Vagina (tissue), 2 donors: ENCODE measurements around the gene IFT52. TPM values are rescaled to one million over a fixed set of nuclear protein-coding genes. Genes with fewer than 3 reads are reported as not detected.

ENCODE experiments used
- DNase-seq, 2 donors: peaks; one replicate each; pipeline ENCODE4 v3.0.0-alpha.2; 2017; ENCODE audit errors: extremely low spot score in 2 of 2
- H3K27ac ChIP-seq: fragments of 200-600 bp; sonication (generic); one replicate; pipeline ENCODE4 v1.5.1; 2019
- H3K27me3 ChIP-seq: fragments of 200-600 bp; sonication (generic); one replicate; pipeline ENCODE4 v1.5.1; 2019
- H3K36me3 ChIP-seq, 2 donors: fragments of 200-600 bp; sonication (generic); one replicate each; pipeline ENCODE4 v1.5.1; 2017 to 2019
- H3K4me1 ChIP-seq: fragments of 200-600 bp; sonication (generic); one replicate; pipeline ENCODE4 v1.5.1; 2019
- H3K4me3 ChIP-seq, 2 donors: fragments of 200-600 bp; sonication (generic); 1 replicate in 1 of 2; 2 replicates in 1 of 2; pipeline ENCODE4 v1.5.1; 2016 to 2019
- H3K9me3 ChIP-seq: fragments of 200-600 bp; sonication (generic); one replicate; pipeline ENCODE4 v1.5.1; 2019
- POLR2A ChIP-seq, 2 donors: fragments of 450-650 bp; IDR thresholded peaks; one replicate each; pipeline ENCODE4 v1.6.1; 2017; ENCODE audit warnings: antibody characterized with exemption in 2 of 2, mild to moderate bottlenecking in 2 of 2, moderate library complexity in 2 of 2
- POLR2AphosphoS5 ChIP-seq, 2 donors: sonication (generic); formaldehyde crosslinking; IDR thresholded peaks; one replicate each; pipeline ENCODE4 v1.9.0; 2017; ENCODE audit warnings: antibody characterized with exemption in 2 of 2, mild to moderate bottlenecking in 2 of 2, low read depth in 1 of 2; ENCODE audit not compliant: insufficient read depth in 1 of 2
- intact Hi-C: fragments of 100-400 bp; cut with DNase I; formaldehyde crosslinking; loops from one replicate; pipeline ENCODE4 v1.15.1; 2023
- total RNA-seq: library from RNA; depleted of rRNA; stranded (reverse); fragments of >200 nt; gene quantifications from one replicate; pipeline ENCODE4 v1.2.3, GENCODE V29; 2016
- TF ChIP-seq, protein P1 (sequence below), 3 experiments: fragments of 450-650 bp in 2 of 3; fragments of 200-600 bp in 1 of 3; sonication (generic) in 1 of 3; IDR thresholded peaks; one replicate each; pipeline ENCODE4 v1.5.1; 2017 to 2019; ENCODE audit warnings: antibody characterized with exemption in 3 of 3, mild to moderate bottlenecking in 2 of 3, moderate library complexity in 2 of 3

Gene IFT52
- total RNA-seq, 1 donor from 2014 or later: 28.0 TPM

DNA sequence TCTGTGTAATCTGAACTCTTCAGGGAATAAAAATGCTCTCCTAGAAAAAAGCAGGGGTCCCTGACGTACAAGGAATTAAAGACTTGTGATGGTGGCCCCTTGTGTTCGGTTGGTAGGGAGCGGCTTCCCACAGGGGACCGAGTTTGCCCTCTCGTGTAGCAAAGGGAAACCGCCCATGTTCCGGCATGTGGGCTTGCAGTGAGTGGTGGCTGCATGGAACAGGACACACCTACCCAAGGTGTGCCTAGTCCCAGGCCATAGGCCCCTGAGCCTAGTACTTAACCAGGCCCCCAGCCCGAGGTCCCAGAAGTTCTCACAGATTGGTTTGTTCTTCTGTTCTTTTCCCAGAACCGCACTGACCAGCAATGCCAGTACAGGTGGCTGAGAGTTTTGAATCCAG lies 91.7 kb downstream of the IFT52 start:
- DNase-seq: no peak
- Histone ChIP-seq H3K4me1 (no peaks in the 10 kb centered on the region), H3K9me3 (no peaks in the 10 kb centered on the region), H3K4me3 (no peak overlapping the region), H3K27me3 (no peaks in the 10 kb centered on the region), H3K27ac (no peak overlapping the region), H3K36me3 (no peaks in the 10 kb centered on the region)
- intact Hi-C loops: no loop called here
- TF ChIP-seq POLR2A (IDR thresholded peaks at IDR 0.05) (no peak), POLR2AphosphoS5 (IDR thresholded peaks at IDR 0.05; ENCODE audit: insufficient read depth in 1 of 2, low read depth in 1 of 2) (no peak)
- TF ChIP-seq, protein P1, sequence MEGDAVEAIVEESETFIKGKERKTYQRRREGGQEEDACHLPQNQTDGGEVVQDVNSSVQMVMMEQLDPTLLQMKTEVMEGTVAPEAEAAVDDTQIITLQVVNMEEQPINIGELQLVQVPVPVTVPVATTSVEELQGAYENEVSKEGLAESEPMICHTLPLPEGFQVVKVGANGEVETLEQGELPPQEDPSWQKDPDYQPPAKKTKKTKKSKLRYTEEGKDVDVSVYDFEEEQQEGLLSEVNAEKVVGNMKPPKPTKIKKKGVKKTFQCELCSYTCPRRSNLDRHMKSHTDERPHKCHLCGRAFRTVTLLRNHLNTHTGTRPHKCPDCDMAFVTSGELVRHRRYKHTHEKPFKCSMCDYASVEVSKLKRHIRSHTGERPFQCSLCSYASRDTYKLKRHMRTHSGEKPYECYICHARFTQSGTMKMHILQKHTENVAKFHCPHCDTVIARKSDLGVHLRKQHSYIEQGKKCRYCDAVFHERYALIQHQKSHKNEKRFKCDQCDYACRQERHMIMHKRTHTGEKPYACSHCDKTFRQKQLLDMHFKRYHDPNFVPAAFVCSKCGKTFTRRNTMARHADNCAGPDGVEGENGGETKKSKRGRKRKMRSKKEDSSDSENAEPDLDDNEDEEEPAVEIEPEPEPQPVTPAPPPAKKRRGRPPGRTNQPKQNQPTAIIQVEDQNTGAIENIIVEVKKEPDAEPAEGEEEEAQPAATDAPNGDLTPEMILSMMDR (IDR thresholded peaks at IDR 0.05): no peak

DNA sequence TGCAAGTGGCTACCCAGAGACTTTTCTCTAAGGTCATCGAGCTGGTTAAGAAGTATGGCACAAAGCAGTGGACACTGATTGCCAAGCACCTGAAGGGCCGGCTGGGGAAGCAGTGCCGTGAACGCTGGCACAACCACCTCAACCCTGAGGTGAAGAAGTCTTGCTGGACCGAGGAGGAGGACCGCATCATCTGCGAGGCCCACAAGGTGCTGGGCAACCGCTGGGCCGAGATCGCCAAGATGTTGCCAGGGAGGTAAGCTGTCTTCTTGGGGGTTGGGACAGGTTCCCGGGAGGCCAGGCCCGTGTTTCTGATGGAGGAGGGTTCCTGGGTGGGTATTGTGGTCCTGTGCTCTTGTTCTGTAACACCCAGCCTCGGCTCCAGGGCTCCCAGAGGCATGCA lies 96.1 kb downstream of the IFT52 start:
- TF ChIP-seq POLR2AphosphoS5 (IDR thresholded peaks at IDR 0.05; ENCODE audit: insufficient read depth in 1 of 2, low read depth in 1 of 2) (no peak), POLR2A (IDR thresholded peaks at IDR 0.05) (no peak)
- TF ChIP-seq, protein P1 (IDR thresholded peaks at IDR 0.05): no peak
- Histone ChIP-seq H3K4me3 (no peak overlapping the region), H3K36me3 (no peaks in the 10 kb centered on the region), H3K27me3 (no peaks in the 10 kb centered on the region), H3K4me1 (no peaks in the 10 kb centered on the region), H3K9me3 (no peaks in the 10 kb centered on the region), H3K27ac (no peak overlapping the region)
- no peak for DNase-seq
- intact Hi-C loops: no loop called here

DNA sequence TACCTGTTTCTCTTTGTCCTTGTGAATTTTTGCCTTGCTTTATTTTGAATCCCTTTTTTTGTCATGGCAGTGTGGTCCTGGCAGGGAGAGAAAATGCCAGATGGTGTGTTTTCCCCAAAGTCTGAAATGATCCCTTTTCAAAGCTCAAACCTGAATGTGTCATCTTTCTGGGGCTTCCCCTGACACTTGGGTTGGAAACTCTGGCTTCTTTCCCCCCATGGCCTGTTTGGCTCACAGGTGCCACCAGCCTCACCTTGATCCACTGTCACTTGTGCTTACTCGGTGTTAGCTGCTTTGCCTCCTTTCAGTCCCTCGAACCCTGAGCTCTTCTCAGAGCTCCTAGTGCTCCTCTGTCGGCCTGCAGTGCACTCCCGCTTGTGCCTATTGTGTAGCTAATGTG lies 98.4 kb downstream of the IFT52 start:
- no peak for TF ChIP-seq POLR2AphosphoS5 (IDR thresholded peaks at IDR 0.05; ENCODE audit: insufficient read depth in 1 of 2, low read depth in 1 of 2)
- TF ChIP-seq, protein P1 (IDR thresholded peaks at IDR 0.05): no peak
- TF ChIP-seq POLR2A (IDR thresholded peaks at IDR 0.05): no peak
- no peaks in the 10 kb centered on the region for H3K4me1 ChIP-seq
- no peak overlapping the region for H3K27ac ChIP-seq
- no peaks in the 10 kb centered on the region for H3K9me3 ChIP-seq
- no peaks in the 10 kb centered on the region for H3K27me3 ChIP-seq
- no peak for DNase-seq
- intact Hi-C loops: no loop called here
- no peaks in the 10 kb centered on the region for H3K36me3 ChIP-seq
- no peak overlapping the region for H3K4me3 ChIP-seq

DNA sequence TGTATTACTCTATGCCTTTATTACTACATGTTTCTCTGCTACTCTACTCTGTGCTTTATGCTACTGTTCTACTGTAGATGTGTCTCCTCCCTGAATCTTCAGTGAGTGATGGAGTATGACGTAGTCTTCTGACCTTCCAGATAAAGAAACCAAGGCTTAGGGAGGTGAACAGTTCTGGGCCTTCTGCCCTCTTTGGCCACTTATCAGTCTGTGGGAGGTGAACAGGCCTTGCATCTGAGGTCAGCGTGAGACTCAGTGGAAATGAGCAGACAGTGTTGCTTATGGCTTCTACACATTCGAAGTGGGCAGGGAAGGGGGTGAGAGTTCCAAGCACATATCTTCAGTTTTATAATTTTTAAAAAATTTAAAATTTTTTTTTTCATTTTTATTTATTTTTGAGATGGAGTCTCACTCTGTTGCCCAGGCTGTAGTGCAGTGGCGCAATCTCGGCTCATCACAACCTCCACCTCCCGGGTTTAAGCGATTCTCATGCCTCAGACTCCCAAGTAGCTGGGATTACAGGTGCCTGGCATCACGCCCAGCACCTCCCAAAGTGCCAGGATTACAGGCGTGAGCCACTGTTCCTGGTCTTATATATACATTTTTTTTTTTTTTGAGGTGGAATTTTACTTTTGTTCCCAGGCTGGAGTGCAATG lies 100.3 kb downstream of the IFT52 start:
- intact Hi-C loops: no loop called here
- H3K27me3 ChIP-seq: no peaks in the 10 kb centered on the region
- DNase-seq: no peak
- H3K9me3 ChIP-seq: no peaks in the 10 kb centered on the region
- H3K36me3 ChIP-seq: no peaks in the 10 kb centered on the region
- TF ChIP-seq POLR2A (IDR thresholded peaks at IDR 0.05) (no peak), POLR2AphosphoS5 (IDR thresholded peaks at IDR 0.05; ENCODE audit: insufficient read depth in 1 of 2, low read depth in 1 of 2) (no peak)
- TF ChIP-seq, protein P1 (IDR thresholded peaks at IDR 0.05): no peak
- H3K27ac ChIP-seq: no peak overlapping the region
- no peak overlapping the region for H3K4me3 ChIP-seq
- no peaks in the 10 kb centered on the region for H3K4me1 ChIP-seq

DNA sequence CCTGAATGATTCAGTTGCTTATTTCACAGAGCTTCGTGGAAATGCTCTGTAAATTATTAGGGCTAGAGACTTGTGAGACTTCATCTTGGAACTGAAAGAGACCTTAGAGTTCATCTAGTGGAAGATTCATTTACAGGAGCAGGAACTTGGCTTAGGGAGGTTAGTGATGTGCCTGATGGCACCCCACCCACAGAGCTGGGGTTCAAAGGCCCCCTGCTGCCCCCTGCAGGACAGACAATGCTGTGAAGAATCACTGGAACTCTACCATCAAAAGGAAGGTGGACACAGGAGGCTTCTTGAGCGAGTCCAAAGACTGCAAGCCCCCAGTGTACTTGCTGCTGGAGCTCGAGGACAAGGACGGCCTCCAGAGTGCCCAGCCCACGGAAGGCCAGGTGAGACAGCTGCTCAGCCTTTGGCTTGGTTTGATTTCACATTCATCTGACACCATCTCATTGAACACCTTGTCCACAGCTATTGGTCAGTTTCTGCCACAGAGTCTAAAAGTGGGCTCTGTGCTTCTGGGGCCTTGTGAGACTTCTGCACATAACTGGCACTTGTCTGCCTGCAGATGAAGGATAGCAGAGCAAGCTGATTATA lies 101.3 kb downstream of the IFT52 start:
- Histone ChIP-seq H3K36me3 (no peaks in the 10 kb centered on the region), H3K4me3 (no peak overlapping the region), H3K27ac (no peak overlapping the region), H3K4me1 (no peaks in the 10 kb centered on the region), H3K27me3 (no peaks in the 10 kb centered on the region), H3K9me3 (no peaks in the 10 kb centered on the region)
- intact Hi-C loops: no loop called here
- no peak for TF ChIP-seq POLR2A (IDR thresholded peaks at IDR 0.05)
- TF ChIP-seq, protein P1 (IDR thresholded peaks at IDR 0.05): no peak
- no peak for TF ChIP-seq POLR2AphosphoS5 (IDR thresholded peaks at IDR 0.05; ENCODE audit: insufficient read depth in 1 of 2, low read depth in 1 of 2)
- DNase-seq: no peak
